OCI-LY3 (cell line): ENCODE measurements around the gene EFCAB6.

Experiments used
- H2AFZ ChIP-seq: fragments of 200-600, 300-600 bp; shearing (Covaris generic); 2 replicates; pipeline ENCODE4 v1.6.0; 2014; ENCODE audit warnings: antibody characterized with exemption, low read depth, low read length
- H3K27ac ChIP-seq: fragments of 200-600, 300-600 bp; sonication (generic); 2 replicates; pipeline ENCODE4 v1.5.1; 2014; ENCODE audit warnings: mild to moderate bottlenecking, low read length, moderate library complexity, mixed read lengths
- H3K27me3 ChIP-seq: fragments of 200-600, 300-600 bp; sonication (generic); 2 replicates; pipeline ENCODE4 v1.6.1; 2014; ENCODE audit warnings: low read depth, low read length, mixed read lengths
- H3K36me3 ChIP-seq: fragments of 200-600, 300-600 bp; sonication (generic); replicated peaks from 2 replicates; pipeline ENCODE3; 2014; ENCODE audit warnings: low read depth, low read length, mixed read lengths
- H3K4me1 ChIP-seq: fragments of 300-600, 200-600 bp; sonication (generic); 2 replicates; pipeline ENCODE4 v1.6.1; 2014; ENCODE audit warnings: low read length, mixed read lengths
- H3K4me2 ChIP-seq: fragments of 200-600, 300-600 bp; sonication (generic); 2 replicates; pipeline ENCODE4 v1.6.1; 2014; ENCODE audit warnings: low read length, mixed read lengths
- H3K4me3 ChIP-seq: fragments of 300-600, 200-600 bp; sonication (generic); 2 replicates; pipeline ENCODE4 v1.5.1; 2014; ENCODE audit warnings: antibody characterized with exemption, mild to moderate bottlenecking, low read length, moderate library complexity
- H3K79me2 ChIP-seq: fragments of 300-600, 200-600 bp; shearing (Covaris generic); 2 replicates; pipeline ENCODE4 v1.6.1; 2014; ENCODE audit warnings: mild to moderate bottlenecking, low read length, mixed read lengths
- H3K9ac ChIP-seq: fragments of 300-600, 200-600 bp; shearing (Covaris generic); 2 replicates; pipeline ENCODE4 v1.6.0; 2014; ENCODE audit warnings: mild to moderate bottlenecking, low read length, moderate library complexity
- H3K9me3 ChIP-seq: fragments of 200-600, 300-600 bp; shearing (Covaris generic); 2 replicates; pipeline ENCODE4 v1.6.1; 2014; ENCODE audit warnings: low read length, mixed read lengths; ENCODE audit not compliant: insufficient read depth
- H4K20me1 ChIP-seq: fragments of 200-600, 300-600 bp; sonication (generic); 2 replicates; pipeline ENCODE4 v1.6.1; 2016; ENCODE audit warnings: low read length, mixed read lengths; ENCODE audit not compliant: insufficient read depth
- CTCF ChIP-seq: fragments of 200-600, 300-600 bp; sonication (generic); IDR thresholded peaks from 2 replicates; pipeline ENCODE4 v1.5.1; 2014; ENCODE audit warnings: antibody characterized with exemption, low read length, low read depth
- EZH2phosphoT487 ChIP-seq: fragments of 200-600 bp; shearing (Covaris generic); IDR thresholded peaks from 2 replicates; pipeline ENCODE4 v1.6.1; 2018; ENCODE audit warnings: antibody characterized with exemption, mixed run types, low read depth

Gene EFCAB6

GRCh38 chr22:43714104-43714503 is 98.0 kb downstream of the EFCAB6 start:
- no peak overlapping the region for H2AFZ ChIP-seq
- H3K36me3 ChIP-seq = no peaks in the 10 kb centered on the region
- no peak overlapping the region for H3K27ac ChIP-seq
- no peak overlapping the region for H3K4me3 ChIP-seq
- H4K20me1 ChIP-seq = no peaks in the 10 kb centered on the region
- no peaks in the 10 kb centered on the region for H3K79me2 ChIP-seq
- H3K9ac ChIP-seq = no peak overlapping the region
- TF ChIP-seq CTCF = no peak
- TF ChIP-seq EZH2phosphoT487 = no peak
- no peaks in the 10 kb centered on the region for H3K4me1 ChIP-seq
- peaks cover 28% of the 10 kb centered on the region; the same call in 1 of the 2 replicates for H3K27me3 ChIP-seq
- H3K4me2 ChIP-seq = no peak overlapping the region
- no peaks in the 10 kb centered on the region for H3K9me3 ChIP-seq

- no peaks in the 10 kb centered on the region for H3K36me3 ChIP-seq
- no peaks in the 10 kb centered on the region for H4K20me1 ChIP-seq
- no peaks in the 10 kb centered on the region for H3K79me2 ChIP-seq
- no peak overlapping the region for H3K27ac ChIP-seq
- TF ChIP-seq CTCF (no peak), EZH2phosphoT487 (no peak)
- no peak overlapping the region for H3K9ac ChIP-seq
- no peak overlapping the region for H3K4me3 ChIP-seq
- H2AFZ ChIP-seq = no peak overlapping the region
- H3K9me3 ChIP-seq = no peaks in the 10 kb centered on the region
- no peak overlapping the region for H3K4me2 ChIP-seq
- H3K27me3 ChIP-seq = peaks cover 27% of the 10 kb centered on the region; the same call in 1 of the 2 replicates
- no peaks in the 10 kb centered on the region for H3K4me1 ChIP-seq
Measured at GRCh38 chr22:43711681-43712080, 100.4 kb downstream of the EFCAB6 start.

GRCh38 chr22:43707648-43708047 is 104.5 kb downstream of the EFCAB6 start:
- TF ChIP-seq EZH2phosphoT487 = no peak
- H3K79me2 ChIP-seq = no peaks in the 10 kb centered on the region

GRCh38 chr22:43706571-43707328 is 105.4 kb downstream of the EFCAB6 start:
- Histone ChIP-seq H3K79me2 (no peaks in the 10 kb centered on the region), H3K27ac (no peak overlapping the region), H2AFZ (no peak overlapping the region), H3K36me3 (no peaks in the 10 kb centered on the region), H3K4me2 (no peak overlapping the region), H3K27me3 (peaks cover 17% of the 10 kb centered on the region; the same call in 1 of the 2 replicates), H4K20me1 (no peaks in the 10 kb centered on the region), H3K9me3 (peaks cover 6% of the 10 kb centered on the region; the same call in 1 of the 2 replicates), H3K4me1 (no peaks in the 10 kb centered on the region), H3K4me3 (no peak overlapping the region), H3K9ac (no peak overlapping the region)
- no peak for TF ChIP-seq EZH2phosphoT487

More at GRCh38 chr22:43707648-43708047, 104.5 kb downstream of the EFCAB6 start:
- Histone ChIP-seq H3K4me3 (no peak overlapping the region), H4K20me1 (no peaks in the 10 kb centered on the region), H3K27me3 (peaks cover 19% of the 10 kb centered on the region; the same call in 1 of the 2 replicates), H3K4me1 (no peaks in the 10 kb centered on the region), H3K36me3 (no peaks in the 10 kb centered on the region), H3K9me3 (peaks cover 6% of the 10 kb centered on the region; the same call in 1 of the 2 replicates), H2AFZ (no peak overlapping the region), H3K4me2 (no peak overlapping the region), H3K27ac (no peak overlapping the region), H3K9ac (no peak overlapping the region)

- no peaks in the 10 kb centered on the region for H3K4me1 ChIP-seq
- no peak overlapping the region for H2AFZ ChIP-seq
- no peaks in the 10 kb centered on the region for H3K79me2 ChIP-seq
- no peak overlapping the region for H3K4me2 ChIP-seq
- TF ChIP-seq EZH2phosphoT487 (no peak), CTCF (no peak)
- H3K36me3 ChIP-seq = no peaks in the 10 kb centered on the region
- H3K27ac ChIP-seq = no peak overlapping the region
- H3K27me3 ChIP-seq = peaks cover 17% of the 10 kb centered on the region; the same call in 1 of the 2 replicates
- peaks cover 6% of the 10 kb centered on the region; the same call in 1 of the 2 replicates for H3K9me3 ChIP-seq
- no peaks in the 10 kb centered on the region for H4K20me1 ChIP-seq
- no peak overlapping the region for H3K9ac ChIP-seq
- no peak overlapping the region for H3K4me3 ChIP-seq
Measured at GRCh38 chr22:43706151-43706550, 106.0 kb downstream of the EFCAB6 start.
